HCT116 (cell line): Measurements from ENCODE around the gene TH. TPM values are rescaled to one million over a fixed set of nuclear protein-coding genes. Genes with fewer than 3 reads are reported as not detected.

Source experiments
- ATAC-seq: fragments of 200-7000 bp; cut with Tn5 transposase; 2 replicates; pipeline ENCODE4 v1.9.1; 2020; ENCODE audit warnings: mild to moderate bottlenecking, moderate library complexity
- BruUV-seq: library from RNA; stranded (reverse); fragments of 400-500 nt; replicated peaks from 2 replicates; lab custom pipeline; 2021; lab: Mats Ljungman, UMichigan
- CTCF ChIA-PET: fragments of 300-600 bp; sonication (Branson Sonifier 250); formaldehyde crosslinking; loops from one replicate; lab custom pipeline; 2021; ENCODE audit warnings: antibody characterized with exemption; lab: Charles Lee
- POLR2A ChIA-PET: fragments of 300-600, 350-600 bp; sonication (Branson Sonifier 250); formaldehyde crosslinking; loops from one replicate; lab custom pipeline; 2021; ENCODE audit warnings: antibody characterized with exemption; lab: Charles Lee
- RAD21 ChIA-PET, 2 experiments: fragments of 300-600 bp; sonication (Branson Sonifier 250); formaldehyde crosslinking; loops; one replicate each; lab custom pipeline; 2023; ENCODE audit warnings: low total read pairs in 2 of 2; ENCODE audit not compliant: uncharacterized antibody in 2 of 2, unreplicated experiment in 2 of 2, low non-redundant PET in 1 of 2; lab: Charles Lee
- DNase-seq: peaks from one replicate; pipeline ENCODE4 v3.0.0-alpha.2; 2010; ENCODE audit warnings: low read depth, low spot score
- H2AFZ ChIP-seq: fragments of 200-600 bp; shearing (Covaris generic), sonication (generic); 2 replicates; pipeline ENCODE4 v1.6.1; 2017; ENCODE audit warnings: low read depth, mixed run types, mixed read lengths, antibody characterized with exemption, low read length; ENCODE audit not compliant: poor library complexity, severe bottlenecking
- H3K27ac ChIP-seq: 2 replicates; pipeline ENCODE4 v1.5.1; 2012; ENCODE audit warnings: low read depth, low read length
- H3K27me3 ChIP-seq: fragments of 200-600 bp; sonication (generic); 2 replicates; pipeline ENCODE4 v1.6.1; 2016; ENCODE audit warnings: mixed run types, low read length, mixed read lengths; ENCODE audit not compliant: insufficient read depth
- H3K36me3 ChIP-seq, 2 experiments: fragments of 200-500 bp in 1 of 2; fragments of 200-600 bp in 1 of 2; sonication (Bioruptor generic) in 1 of 2; sonication (generic) in 1 of 2; 2 replicates each; pipeline versions ENCODE4 v1.5.1 to v1.6.1; 2014 to 2016; ENCODE audit warnings: low read length in 2 of 2, inconsistent platforms in 1 of 2, mixed read lengths in 1 of 2, mixed run types in 1 of 2; ENCODE audit not compliant: insufficient read depth in 2 of 2, control insufficient read depth in 1 of 2
- H3K4me1 ChIP-seq, 2 experiments: fragments of 200-600 bp in 1 of 2; sonication (generic) in 1 of 2; 2 replicates each; pipeline versions ENCODE4 v1.5.1 to v1.6.1; 2012 to 2017; ENCODE audit warnings: low read length in 2 of 2, inconsistent platforms in 1 of 2, mild to moderate bottlenecking in 1 of 2, mixed read lengths in 1 of 2, mixed run types in 1 of 2, moderate library complexity in 1 of 2; ENCODE audit not compliant: insufficient read depth in 2 of 2, control insufficient read depth in 1 of 2
- H3K4me2 ChIP-seq: fragments of 200-600 bp; sonication (generic); 2 replicates; pipeline ENCODE4 v1.6.1; 2017; ENCODE audit warnings: mixed run types, low read length, mixed read lengths
- H3K4me3 ChIP-seq, 2 experiments: fragments of 200-600 bp in 1 of 2; sonication (generic) in 1 of 2; replicated peaks in 1 of 2; 2 replicates each; pipeline ENCODE4 v1.5.1; 2011 to 2016; ENCODE audit warnings: low read length in 2 of 2, control low read depth in 1 of 2, low read depth in 1 of 2, mild to moderate bottlenecking in 1 of 2, mixed read lengths in 1 of 2, mixed run types in 1 of 2
- H3K79me2 ChIP-seq: fragments of 200-600 bp; sonication (generic); 2 replicates; pipeline ENCODE4 v1.6.1; 2017; ENCODE audit warnings: mild to moderate bottlenecking, mixed run types, low read length, moderate library complexity, mixed read lengths; ENCODE audit not compliant: insufficient read depth
- H3K9ac ChIP-seq: fragments of 200-600 bp; sonication (generic); 2 replicates; pipeline ENCODE4 v1.6.1; 2016; ENCODE audit warnings: low read length, mixed read lengths
- H3K9me2 ChIP-seq: fragments of 200-600 bp; sonication (generic), shearing (Covaris generic); 2 replicates; pipeline ENCODE4 v1.6.1; 2017; ENCODE audit warnings: mixed run types, mild to moderate bottlenecking, moderate library complexity; ENCODE audit not compliant: insufficient read depth
- H3K9me3 ChIP-seq, 2 experiments: fragments of 200-500 bp in 1 of 2; fragments of 200-600 bp in 1 of 2; sonication (Bioruptor generic) in 1 of 2; sonication (generic) in 1 of 2; 2 replicates each; pipeline ENCODE4 v1.6.1; 2014 to 2017; ENCODE audit warnings: low read length in 2 of 2, mixed read lengths in 2 of 2, inconsistent platforms in 1 of 2, low read depth in 1 of 2, mild to moderate bottlenecking in 1 of 2, mixed run types in 1 of 2, moderate library complexity in 1 of 2; ENCODE audit not compliant: control insufficient read depth in 1 of 2, insufficient read depth in 1 of 2
- H4K20me1 ChIP-seq: fragments of 200-600 bp; sonication (generic), shearing (Covaris generic); 2 replicates; pipeline ENCODE4 v1.6.1; 2017; ENCODE audit warnings: mixed run types, mild to moderate bottlenecking, moderate library complexity; ENCODE audit not compliant: insufficient read depth
- CBX3 ChIP-seq: IDR thresholded peaks from 2 replicates; pipeline ENCODE4 v1.6.1; 2012; ENCODE audit warnings: low read depth
- EZH2phosphoT487 ChIP-seq: fragments of 200-600 bp; IDR thresholded peaks from 2 replicates; pipeline ENCODE4 v1.6.1; 2018; ENCODE audit warnings: antibody characterized with exemption, borderline replicate concordance
- FOSL1 ChIP-seq: IDR thresholded peaks from 2 replicates; pipeline ENCODE4 v1.6.1; 2012; ENCODE audit warnings: low read depth
- POLR2AphosphoS5 ChIP-seq: IDR thresholded peaks from 2 replicates; pipeline ENCODE4 v1.6.1; 2011; ENCODE audit warnings: mild to moderate bottlenecking, low read depth, low read length, moderate library complexity
- SIN3A ChIP-seq: IDR thresholded peaks from 2 replicates; pipeline ENCODE4 v1.6.1; 2012; ENCODE audit warnings: low read depth
- SP1 ChIP-seq: IDR thresholded peaks from 2 replicates; pipeline ENCODE4 v1.6.1; 2012; ENCODE audit warnings: low read depth
- TCF7L2 ChIP-seq: IDR thresholded peaks from 2 replicates; pipeline ENCODE4 v1.7.0; 2011; ENCODE audit warnings: borderline replicate concordance, inconsistent platforms; ENCODE audit not compliant: insufficient read depth, insufficient read length; ENCODE audit errors: extremely low read depth
- ZFX ChIP-seq: fragments of 450-650 bp; IDR thresholded peaks from 2 replicates; pipeline ENCODE4 v1.6.1; 2017
- ZNF274 ChIP-seq: fragments of 200-500 bp; sonication (Bioruptor generic); IDR thresholded peaks from 2 replicates; pipeline ENCODE4 v1.6.1; 2014; ENCODE audit warnings: mild to moderate bottlenecking, low read depth, low read length, inconsistent platforms
- intact Hi-C: fragments of 100-400 bp; cut with micrococcal nuclease; formaldehyde crosslinking; loops from 2 replicates; pipeline ENCODE4 v1.10.0; 2022
- total RNA-seq: library from RNA; stranded (reverse); gene quantifications from one replicate; pipeline ENCODE4 v1.2.1, GENCODE V29; 2021; ENCODE audit not compliant: unreplicated experiment
- TF ChIP-seq, protein P1 (sequence below): IDR thresholded peaks from 2 replicates; pipeline ENCODE4 v1.6.1; 2012
- TF ChIP-seq, protein P2 (sequence below): IDR thresholded peaks from 2 replicates; pipeline ENCODE4 v1.6.1; 2012; ENCODE audit warnings: low read depth
- TF ChIP-seq, protein P3 (sequence below), 3 experiments: fragments of 200-600 bp in 1 of 3; sonication (generic) in 1 of 3; IDR thresholded peaks in 2 of 3; conservative IDR thresholded peaks in 1 of 3; 2 replicates each; pipeline ENCODE4 v1.5.1; 2012 to 2017; ENCODE audit warnings: low read depth in 2 of 3, low read length in 2 of 3, antibody characterized with exemption in 1 of 3, borderline replicate concordance in 1 of 3, control low read depth in 1 of 3, mild to moderate bottlenecking in 1 of 3, mixed read lengths in 1 of 3, mixed run types in 1 of 3, moderate library complexity in 1 of 3; ENCODE audit not compliant: insufficient read depth in 1 of 3
- TF ChIP-seq, protein P4 (sequence below): IDR thresholded peaks from 2 replicates; pipeline ENCODE4 v1.6.1; 2012

The TH gene
- total RNA-seq, 1 experiment from 2014 or later = not detected

DNA sequence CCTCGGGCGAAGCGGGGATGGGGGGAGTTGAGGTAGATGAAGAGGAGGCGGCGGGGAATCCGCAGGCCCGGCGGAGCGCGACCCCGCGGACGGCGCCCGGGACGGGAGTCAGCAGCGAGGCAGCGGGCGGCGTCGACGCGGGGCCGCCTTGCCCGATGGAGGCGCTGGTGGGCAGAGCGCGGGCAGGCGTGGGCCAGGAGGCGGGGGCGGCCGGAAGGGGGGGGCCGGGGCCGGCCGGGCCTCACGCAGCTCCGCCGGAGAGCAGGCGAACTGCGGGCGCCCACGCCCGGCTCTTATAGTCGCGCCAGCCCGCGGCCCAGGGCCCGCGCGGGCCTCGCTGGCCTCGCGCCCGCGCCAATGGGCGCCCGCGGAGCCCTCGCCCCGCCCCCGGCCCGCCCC lies 32.5 kb downstream of the TH start, which contains the start of gene IGF2:
IGF2 (minus strand) TSS at position 267 of the 399 bp plus-strand sequence. CDS start 3,866 bp downstream, outside the sequence.
- ATAC-seq (peak; percentile 37), DNase-seq (no peak)
- H3K9me3 ChIP-seq = no peaks in the 10 kb centered on the region
- no peaks in the 10 kb centered on the region for H3K79me2 ChIP-seq
- BruUV-seq = no TSS peak
- H3K9ac ChIP-seq = peak within 1 kb of the TSS; percentile 11; the same call in 1 of the 2 replicates
- peak within 1 kb of the TSS; percentile 18; the same call in 1 of the 2 replicates for H3K27ac ChIP-seq
- no peaks in the 10 kb centered on the region for H3K36me3 ChIP-seq
- no peak for TF ChIP-seq SP1
- TF ChIP-seq, protein P1, sequence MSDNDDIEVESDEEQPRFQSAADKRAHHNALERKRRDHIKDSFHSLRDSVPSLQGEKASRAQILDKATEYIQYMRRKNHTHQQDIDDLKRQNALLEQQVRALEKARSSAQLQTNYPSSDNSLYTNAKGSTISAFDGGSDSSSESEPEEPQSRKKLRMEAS = no peak
- no peak for TF ChIP-seq ZNF274
- no peak for TF ChIP-seq FOSL1
- no peak for TF ChIP-seq TCF7L2
- no peak for TF ChIP-seq POLR2AphosphoS5
- TF ChIP-seq EZH2phosphoT487 = no peak
- intact Hi-C loops = loop anchor here (5.0 kb wide), 1 partner anchor 52 kb away; no protein-coding TSS in a partner anchor
- ChIA-PET POLR2A (no interaction called here), CTCF (no interaction called here), RAD21 (no interaction called here)
- no peak within 1 kb of the TSS for H2AFZ ChIP-seq
- H3K4me2 ChIP-seq = peak within 1 kb of the TSS; percentile 96
- no peaks in the 10 kb centered on the region for H4K20me1 ChIP-seq
- H3K4me3 ChIP-seq = peak within 1 kb of the TSS; percentile 48 to 60
- no peaks in the 10 kb centered on the region for H3K27me3 ChIP-seq
- H3K4me1 ChIP-seq = peaks cover 0 to 23% of the 10 kb centered on the region in 2 experiments; a peak in 2 of 4 replicates
- no peaks in the 10 kb centered on the region for H3K9me2 ChIP-seq

DNA sequence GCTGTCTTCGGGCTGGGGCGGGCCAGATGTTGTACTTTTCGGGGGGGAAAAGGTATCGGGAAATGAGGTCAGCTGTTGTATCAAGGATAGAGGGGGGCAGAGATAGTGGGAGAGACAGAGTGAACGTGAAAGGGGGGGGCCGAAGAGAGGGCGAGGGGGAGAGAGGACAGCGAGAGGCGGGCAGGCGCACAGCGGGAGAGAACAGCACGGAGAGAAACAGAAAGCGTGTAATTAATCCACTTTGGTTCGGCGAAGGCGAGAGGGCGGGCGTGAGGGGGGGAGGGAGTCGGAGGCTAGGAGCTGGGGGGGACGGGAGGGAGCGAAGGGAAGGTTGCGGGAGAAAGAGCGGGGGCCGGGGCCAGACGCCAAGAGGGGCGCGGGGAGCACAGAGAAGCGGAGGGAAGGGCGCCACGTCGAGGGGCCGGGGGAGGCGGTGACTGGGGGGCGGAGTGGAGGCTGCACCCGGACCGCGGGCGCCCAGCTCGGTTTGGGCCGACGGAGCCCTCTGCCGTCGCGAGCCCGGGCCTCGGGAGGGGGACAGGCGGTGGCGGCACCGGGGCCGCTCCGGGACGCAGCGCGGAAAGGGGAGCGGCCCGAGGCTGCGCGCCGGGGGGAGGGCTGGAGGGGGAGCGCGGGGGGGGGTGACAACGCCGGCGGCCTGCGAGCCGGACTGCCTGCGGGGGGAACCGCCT lies 33.0 kb downstream of the TH start:
- ChIA-PET CTCF (interaction anchor here (0.6 kb wide), 1 partner anchor 316 kb away, joined by 3 read pairs; no protein-coding TSS in a partner anchor), POLR2A (no interaction called here), RAD21 (no interaction called here)
- H3K27me3 ChIP-seq = no peaks in the 10 kb centered on the region
- H3K27ac ChIP-seq = no peak overlapping the region; the same call in 1 of the 2 replicates
- no peaks in the 10 kb centered on the region for H3K9me3 ChIP-seq
- intact Hi-C loops = loop anchor here (5.0 kb wide), 1 partner anchor 51 kb away; no protein-coding TSS in a partner anchor
- H3K79me2 ChIP-seq = no peaks in the 10 kb centered on the region
- peak; percentile 18 for ATAC-seq
- H3K9ac ChIP-seq = peak overlapping the region; percentile 11; the same call in 1 of the 2 replicates
- no peaks in the 10 kb centered on the region for H4K20me1 ChIP-seq
- H3K36me3 ChIP-seq = no peaks in the 10 kb centered on the region
- DNase-seq = no peak
- H3K4me1 ChIP-seq = peaks cover 0 to 23% of the 10 kb centered on the region in 2 experiments; a peak in 2 of 4 replicates
- no TSS peak for BruUV-seq
- H3K9me2 ChIP-seq = no peaks in the 10 kb centered on the region
- H2AFZ ChIP-seq = no peak overlapping the region
- TF ChIP-seq, protein P2, sequence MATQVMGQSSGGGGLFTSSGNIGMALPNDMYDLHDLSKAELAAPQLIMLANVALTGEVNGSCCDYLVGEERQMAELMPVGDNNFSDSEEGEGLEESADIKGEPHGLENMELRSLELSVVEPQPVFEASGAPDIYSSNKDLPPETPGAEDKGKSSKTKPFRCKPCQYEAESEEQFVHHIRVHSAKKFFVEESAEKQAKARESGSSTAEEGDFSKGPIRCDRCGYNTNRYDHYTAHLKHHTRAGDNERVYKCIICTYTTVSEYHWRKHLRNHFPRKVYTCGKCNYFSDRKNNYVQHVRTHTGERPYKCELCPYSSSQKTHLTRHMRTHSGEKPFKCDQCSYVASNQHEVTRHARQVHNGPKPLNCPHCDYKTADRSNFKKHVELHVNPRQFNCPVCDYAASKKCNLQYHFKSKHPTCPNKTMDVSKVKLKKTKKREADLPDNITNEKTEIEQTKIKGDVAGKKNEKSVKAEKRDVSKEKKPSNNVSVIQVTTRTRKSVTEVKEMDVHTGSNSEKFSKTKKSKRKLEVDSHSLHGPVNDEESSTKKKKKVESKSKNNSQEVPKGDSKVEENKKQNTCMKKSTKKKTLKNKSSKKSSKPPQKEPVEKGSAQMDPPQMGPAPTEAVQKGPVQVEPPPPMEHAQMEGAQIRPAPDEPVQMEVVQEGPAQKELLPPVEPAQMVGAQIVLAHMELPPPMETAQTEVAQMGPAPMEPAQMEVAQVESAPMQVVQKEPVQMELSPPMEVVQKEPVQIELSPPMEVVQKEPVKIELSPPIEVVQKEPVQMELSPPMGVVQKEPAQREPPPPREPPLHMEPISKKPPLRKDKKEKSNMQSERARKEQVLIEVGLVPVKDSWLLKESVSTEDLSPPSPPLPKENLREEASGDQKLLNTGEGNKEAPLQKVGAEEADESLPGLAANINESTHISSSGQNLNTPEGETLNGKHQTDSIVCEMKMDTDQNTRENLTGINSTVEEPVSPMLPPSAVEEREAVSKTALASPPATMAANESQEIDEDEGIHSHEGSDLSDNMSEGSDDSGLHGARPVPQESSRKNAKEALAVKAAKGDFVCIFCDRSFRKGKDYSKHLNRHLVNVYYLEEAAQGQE = no peak
- TF ChIP-seq, protein P3, sequence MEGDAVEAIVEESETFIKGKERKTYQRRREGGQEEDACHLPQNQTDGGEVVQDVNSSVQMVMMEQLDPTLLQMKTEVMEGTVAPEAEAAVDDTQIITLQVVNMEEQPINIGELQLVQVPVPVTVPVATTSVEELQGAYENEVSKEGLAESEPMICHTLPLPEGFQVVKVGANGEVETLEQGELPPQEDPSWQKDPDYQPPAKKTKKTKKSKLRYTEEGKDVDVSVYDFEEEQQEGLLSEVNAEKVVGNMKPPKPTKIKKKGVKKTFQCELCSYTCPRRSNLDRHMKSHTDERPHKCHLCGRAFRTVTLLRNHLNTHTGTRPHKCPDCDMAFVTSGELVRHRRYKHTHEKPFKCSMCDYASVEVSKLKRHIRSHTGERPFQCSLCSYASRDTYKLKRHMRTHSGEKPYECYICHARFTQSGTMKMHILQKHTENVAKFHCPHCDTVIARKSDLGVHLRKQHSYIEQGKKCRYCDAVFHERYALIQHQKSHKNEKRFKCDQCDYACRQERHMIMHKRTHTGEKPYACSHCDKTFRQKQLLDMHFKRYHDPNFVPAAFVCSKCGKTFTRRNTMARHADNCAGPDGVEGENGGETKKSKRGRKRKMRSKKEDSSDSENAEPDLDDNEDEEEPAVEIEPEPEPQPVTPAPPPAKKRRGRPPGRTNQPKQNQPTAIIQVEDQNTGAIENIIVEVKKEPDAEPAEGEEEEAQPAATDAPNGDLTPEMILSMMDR (IDR thresholded peaks at IDR 0.05 in 2 of 3, conservative IDR thresholded peaks at IDR 0.05 in 1 of 3; ENCODE audit: borderline replicate concordance in 1 of 3, insufficient read depth in 1 of 3, low read depth in 2 of 3, low read length in 2 of 3) = no peak
- TF ChIP-seq CBX3 = no peak
- TF ChIP-seq SIN3A = no peak
- TF ChIP-seq ZFX = no peak
- TF ChIP-seq, protein P4, sequence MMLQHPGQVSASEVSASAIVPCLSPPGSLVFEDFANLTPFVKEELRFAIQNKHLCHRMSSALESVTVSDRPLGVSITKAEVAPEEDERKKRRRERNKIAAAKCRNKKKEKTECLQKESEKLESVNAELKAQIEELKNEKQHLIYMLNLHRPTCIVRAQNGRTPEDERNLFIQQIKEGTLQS = no peak
- peak overlapping the region; percentile 48 to 60 for H3K4me3 ChIP-seq
- peak overlapping the region; percentile 96 for H3K4me2 ChIP-seq
